Uterus (tissue), 4 donors: ENCODE results near the gene AUTS2. TPM values are rescaled to one million over a fixed set of nuclear protein-coding genes. Genes with fewer than 3 reads are reported as not detected.

Experiments
- DNase-seq, 2 donors: peaks; one replicate each; pipeline ENCODE4 v3.0.0-alpha.2; 2019 to 2020
- H3K27ac ChIP-seq, 2 donors: fragments of 200-600 bp; sonication (generic); 1 replicate in 1 of 2; 2 replicates in 1 of 2; pipeline ENCODE4 v1.5.1; 2016 to 2018
- H3K27me3 ChIP-seq, 2 donors: fragments of 200-600 bp; sonication (generic); one replicate each; pipeline ENCODE4 v1.5.1; 2018 to 2019; ENCODE audit warnings: control low read depth in 1 of 2
- H3K36me3 ChIP-seq, 2 donors: fragments of 200-600 bp; sonication (generic); one replicate each; pipeline ENCODE4 v1.5.1; 2019; ENCODE audit warnings: control low read depth in 1 of 2
- H3K4me1 ChIP-seq, 2 donors: fragments of 200-600 bp; sonication (generic); one replicate each; pipeline ENCODE4 v1.5.1; 2018 to 2019; ENCODE audit warnings: control low read depth in 1 of 2
- H3K4me3 ChIP-seq, 2 donors: fragments of 200-600 bp; sonication (generic); 1 replicate in 1 of 2; 2 replicates in 1 of 2; pipeline ENCODE4 v1.5.1; 2018 to 2019; ENCODE audit warnings: mild to moderate bottlenecking in 1 of 2
- H3K9me3 ChIP-seq, 2 donors: fragments of 200-600 bp; sonication (generic); one replicate each; pipeline ENCODE4 v1.5.1; 2019; ENCODE audit warnings: control low read depth in 1 of 2
- POLR2A ChIP-seq, 2 donors: fragments of 450-650 bp; IDR thresholded peaks; one replicate each; pipeline ENCODE4 v1.6.1; 2016; ENCODE audit warnings: antibody characterized with exemption in 2 of 2, mild to moderate bottlenecking in 1 of 2, moderate library complexity in 1 of 2
- intact Hi-C: fragments of 100-400 bp; cut with DNase I; formaldehyde crosslinking; loops from one replicate; pipeline ENCODE4 v1.15.1; 2023; ENCODE audit warnings: low total_unique reads
- total RNA-seq, 4 donors: library from RNA; depleted of rRNA in 3 of 4; stranded (reverse); fragments of >200 nt in 3 of 4; gene quantifications; one replicate each; pipeline versions ENCODE4 v1.1.0 to v1.2.4, GENCODE V29; 2014 to 2023
- TF ChIP-seq, protein P1 (sequence below), 4 experiments: fragments of 200-600 bp in 2 of 4; fragments of 450-650 bp in 2 of 4; sonication (generic) in 2 of 4; IDR thresholded peaks; one replicate each; pipeline ENCODE4 v1.5.1; 2016 to 2019; ENCODE audit warnings: antibody characterized with exemption in 4 of 4, mild to moderate bottlenecking in 2 of 4, moderate library complexity in 1 of 4
- donor health status: DM: yes; HTN: yes; CAD: no.

The AUTS2 gene
- total RNA-seq, 4 donors from 2014 or later = 10.5 to 58.2 (median 30.0) TPM

GRCh38 chr7:69743436-69743835, 145.2 kb downstream of the AUTS2 start:
- TF ChIP-seq POLR2A (IDR thresholded peaks at IDR 0.05) = no peak
- TF ChIP-seq, protein P1, sequence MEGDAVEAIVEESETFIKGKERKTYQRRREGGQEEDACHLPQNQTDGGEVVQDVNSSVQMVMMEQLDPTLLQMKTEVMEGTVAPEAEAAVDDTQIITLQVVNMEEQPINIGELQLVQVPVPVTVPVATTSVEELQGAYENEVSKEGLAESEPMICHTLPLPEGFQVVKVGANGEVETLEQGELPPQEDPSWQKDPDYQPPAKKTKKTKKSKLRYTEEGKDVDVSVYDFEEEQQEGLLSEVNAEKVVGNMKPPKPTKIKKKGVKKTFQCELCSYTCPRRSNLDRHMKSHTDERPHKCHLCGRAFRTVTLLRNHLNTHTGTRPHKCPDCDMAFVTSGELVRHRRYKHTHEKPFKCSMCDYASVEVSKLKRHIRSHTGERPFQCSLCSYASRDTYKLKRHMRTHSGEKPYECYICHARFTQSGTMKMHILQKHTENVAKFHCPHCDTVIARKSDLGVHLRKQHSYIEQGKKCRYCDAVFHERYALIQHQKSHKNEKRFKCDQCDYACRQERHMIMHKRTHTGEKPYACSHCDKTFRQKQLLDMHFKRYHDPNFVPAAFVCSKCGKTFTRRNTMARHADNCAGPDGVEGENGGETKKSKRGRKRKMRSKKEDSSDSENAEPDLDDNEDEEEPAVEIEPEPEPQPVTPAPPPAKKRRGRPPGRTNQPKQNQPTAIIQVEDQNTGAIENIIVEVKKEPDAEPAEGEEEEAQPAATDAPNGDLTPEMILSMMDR (IDR thresholded peaks at IDR 0.05) = no peak
- no peak for DNase-seq
- no peak overlapping the region for H3K27ac ChIP-seq
- no peaks in the 10 kb centered on the region for H3K9me3 ChIP-seq
- no peaks in the 10 kb centered on the region for H3K27me3 ChIP-seq
- H3K36me3 ChIP-seq = no peaks in the 10 kb centered on the region
- H3K4me1 ChIP-seq = peaks cover 0 to 7% of the 10 kb centered on the region in 2 donors
- intact Hi-C loops = no loop called here
- no peak overlapping the region for H3K4me3 ChIP-seq

GRCh38 chr7:69744026-69744425, 145.8 kb downstream of the AUTS2 start:
- no peak overlapping the region for H3K4me3 ChIP-seq
- H3K27me3 ChIP-seq = no peaks in the 10 kb centered on the region
- H3K4me1 ChIP-seq = peaks cover 0 to 4% of the 10 kb centered on the region in 2 donors
- TF ChIP-seq, protein P1 (IDR thresholded peaks at IDR 0.05) = no peak
- TF ChIP-seq POLR2A (IDR thresholded peaks at IDR 0.05) = no peak
- intact Hi-C loops = no loop called here
- no peaks in the 10 kb centered on the region for H3K9me3 ChIP-seq
- DNase-seq = no peak
- no peaks in the 10 kb centered on the region for H3K36me3 ChIP-seq
- no peak overlapping the region for H3K27ac ChIP-seq

DNA sequence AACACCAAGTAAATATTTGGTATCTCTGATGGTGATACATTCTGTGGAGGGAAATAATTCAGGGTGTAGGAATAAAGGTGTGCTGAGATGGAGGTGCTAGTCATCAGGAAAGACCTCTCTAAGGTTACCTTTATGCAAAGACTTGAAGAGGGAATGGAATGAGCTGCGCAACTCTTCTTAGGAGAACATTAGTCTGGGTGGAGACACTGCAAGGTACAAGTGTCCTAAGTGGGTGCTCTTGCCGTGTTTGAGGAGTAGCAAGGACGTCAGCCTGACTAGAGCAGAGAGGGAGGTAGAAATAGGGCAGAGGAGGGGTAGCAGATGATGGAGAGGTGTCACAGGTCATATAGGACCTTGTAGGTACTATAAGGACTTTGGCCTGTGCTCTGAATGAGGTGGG, 148.1 kb downstream of the AUTS2 start:
- H3K4me1 ChIP-seq = no peaks in the 10 kb centered on the region
- no peaks in the 10 kb centered on the region for H3K9me3 ChIP-seq
- intact Hi-C loops = no loop called here
- TF ChIP-seq POLR2A (IDR thresholded peaks at IDR 0.05) = no peak
- no peaks in the 10 kb centered on the region for H3K36me3 ChIP-seq
- H3K27ac ChIP-seq = no peak overlapping the region
- no peaks in the 10 kb centered on the region for H3K27me3 ChIP-seq
- no peak for DNase-seq
- no peak overlapping the region for H3K4me3 ChIP-seq

DNA sequence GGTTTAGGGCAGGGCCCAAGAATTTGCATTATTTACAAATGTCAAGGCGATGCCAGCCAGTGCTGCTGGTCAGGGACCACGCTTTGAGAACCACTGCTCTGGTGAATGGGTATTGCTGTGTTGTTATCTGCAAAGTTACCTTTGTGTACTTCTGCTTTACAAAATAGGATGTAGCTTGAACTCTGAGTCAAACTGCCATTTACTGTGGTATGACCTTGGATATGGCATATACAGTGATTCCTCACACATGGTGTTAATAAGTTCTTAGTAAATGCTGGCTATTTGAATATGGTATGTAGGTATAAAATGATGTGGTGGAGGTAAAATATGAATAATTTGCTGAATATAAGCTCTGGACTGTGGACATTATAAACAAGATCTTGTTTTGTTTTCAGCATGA, 148.9 kb downstream of the AUTS2 start:
- no peaks in the 10 kb centered on the region for H3K36me3 ChIP-seq
- TF ChIP-seq POLR2A (IDR thresholded peaks at IDR 0.05) = no peak
- TF ChIP-seq, protein P1 (IDR thresholded peaks at IDR 0.05) = no peak
- H3K27me3 ChIP-seq = no peaks in the 10 kb centered on the region
- intact Hi-C loops = no loop called here
- H3K4me1 ChIP-seq = no peaks in the 10 kb centered on the region
- no peak overlapping the region for H3K27ac ChIP-seq
- DNase-seq = no peak
- H3K9me3 ChIP-seq = no peaks in the 10 kb centered on the region
- no peak overlapping the region for H3K4me3 ChIP-seq

GRCh38 chr7:69748530-69748929, 150.3 kb downstream of the AUTS2 start:
- intact Hi-C loops = no loop called here
- Histone ChIP-seq H3K27ac (no peak overlapping the region), H3K4me1 (no peaks in the 10 kb centered on the region), H3K4me3 (no peak overlapping the region), H3K9me3 (no peaks in the 10 kb centered on the region), H3K27me3 (no peaks in the 10 kb centered on the region), H3K36me3 (no peaks in the 10 kb centered on the region)
- no peak for DNase-seq
- TF ChIP-seq, protein P1 (IDR thresholded peaks at IDR 0.05) = no peak
- TF ChIP-seq POLR2A (IDR thresholded peaks at IDR 0.05) = no peak

GRCh38 chr7:69749372-69749979, 151.2 kb downstream of the AUTS2 start:
- H3K27ac ChIP-seq = no peak overlapping the region
- DNase-seq = no peak
- intact Hi-C loops = no loop called here
- TF ChIP-seq, protein P1 (IDR thresholded peaks at IDR 0.05) = no peak
- no peak for TF ChIP-seq POLR2A (IDR thresholded peaks at IDR 0.05)
- no peak overlapping the region for H3K4me3 ChIP-seq
- H3K9me3 ChIP-seq = no peaks in the 10 kb centered on the region
- H3K36me3 ChIP-seq = no peaks in the 10 kb centered on the region
- H3K27me3 ChIP-seq = no peaks in the 10 kb centered on the region
- no peaks in the 10 kb centered on the region for H3K4me1 ChIP-seq
